Caco-2 (cell line): Measurements from ENCODE around the gene HDAC4. TPM values are rescaled to one million over a fixed set of nuclear protein-coding genes. Genes with fewer than 3 reads are reported as not detected.

ENCODE experiments used
- BruUV-seq: library from RNA; stranded (reverse); fragments of 400-500 nt; replicated peaks from 2 replicates; lab custom pipeline; 2021; lab: Mats Ljungman, UMichigan
- CTCF ChIA-PET: fragments of 300-600 bp; sonication (Branson Sonifier 250); formaldehyde crosslinking; loops from one replicate; lab custom pipeline; 2022; ENCODE audit warnings: antibody characterized with exemption; lab: Charles Lee
- POLR2A ChIA-PET: fragments of 300-600 bp; sonication (Branson Sonifier 250); formaldehyde crosslinking; loops from one replicate; lab custom pipeline; 2022; ENCODE audit warnings: antibody characterized with exemption; lab: Charles Lee
- DNase-seq, 2 experiments: peaks; one replicate each; pipeline versions ENCODE4 v3.0.0 to v3.0.0-alpha.2; 2020 to 2022
- H3K27me3 ChIP-seq: replicated peaks from 2 replicates; pipeline ENCODE4 v1.6.0; 2011; ENCODE audit warnings: low read length; ENCODE audit not compliant: control insufficient read depth, insufficient read depth
- H3K36me3 ChIP-seq: 2 replicates; pipeline ENCODE4 v1.5.1; 2011; ENCODE audit warnings: low read length; ENCODE audit not compliant: control insufficient read depth, insufficient read depth
- H3K4me1 ChIP-seq: fragments of 250-450 bp; sonication (Bioruptor Pico); 2 replicates; pipeline ENCODE4 v1.5.1; 2020; ENCODE audit warnings: mild to moderate bottlenecking
- H3K4me3 ChIP-seq: 2 replicates; pipeline ENCODE4 v1.5.1; 2011; ENCODE audit warnings: low read depth, mild to moderate bottlenecking, control low read depth, low read length
- H3K9me3 ChIP-seq: fragments of 250-450 bp; sonication (Bioruptor Pico); 2 replicates; pipeline ENCODE4 v1.5.1; 2020; ENCODE audit warnings: mild to moderate bottlenecking, moderate library complexity
- H3K27ac Mint-ChIP-seq: one replicate; pipeline ENCODE4 v1.8.0; 2022; ENCODE audit warnings: mixed read lengths; ENCODE audit not compliant: unreplicated experiment
- H3K27me3 Mint-ChIP-seq: one replicate; pipeline ENCODE4 v1.8.0; 2022; ENCODE audit warnings: mixed read lengths; ENCODE audit not compliant: insufficient read depth, unreplicated experiment
- H3K36me3 Mint-ChIP-seq: one replicate; pipeline ENCODE4 v1.8.0; 2022; ENCODE audit warnings: mild to moderate bottlenecking, mixed read lengths; ENCODE audit not compliant: insufficient read depth, unreplicated experiment
- H3K4me1 Mint-ChIP-seq: one replicate; pipeline ENCODE4 v1.8.0; 2022; ENCODE audit warnings: low read depth, mixed read lengths; ENCODE audit not compliant: unreplicated experiment
- H3K4me3 Mint-ChIP-seq: one replicate; pipeline ENCODE4 v1.8.0; 2022; ENCODE audit warnings: mild to moderate bottlenecking, moderate library complexity, mixed read lengths; ENCODE audit not compliant: unreplicated experiment
- H3K9me3 Mint-ChIP-seq: one replicate; pipeline ENCODE4 v1.8.0; 2022; ENCODE audit warnings: mixed read lengths; ENCODE audit not compliant: unreplicated experiment
- CTCF ChIP-seq, 2 experiments: fragments of 200-600 bp in 1 of 2; IDR thresholded peaks; 1 replicate in 1 of 2; 2 replicates in 1 of 2; pipeline versions ENCODE4 v1.5.1 to v1.8.0; 2011 to 2022; ENCODE audit warnings: antibody characterized with exemption in 1 of 2, control low read depth in 1 of 2, inconsistent platforms in 1 of 2, low read depth in 1 of 2, low read length in 1 of 2, mild to moderate bottlenecking in 1 of 2, moderate library complexity in 1 of 2; ENCODE audit not compliant: insufficient read depth in 1 of 2, severe bottlenecking in 1 of 2, unreplicated experiment in 1 of 2
- intact Hi-C: fragments of 100-400 bp; cut with micrococcal nuclease; formaldehyde crosslinking; loops from one replicate; pipeline ENCODE4 v1.10.0; 2022; ENCODE audit not compliant: unreplicated experiment
- total RNA-seq: library from RNA; stranded (reverse); gene quantifications from 2 replicates; pipeline ENCODE4 v1.2.3, GENCODE V29; 2022

HDAC4 gene
- total RNA-seq, 1 experiment from 2014 or later: 15.5 TPM

GRCh38 chr2:239273280-239274234 is 127.3 kb downstream of the HDAC4 start:
- ChIA-PET POLR2A (interaction anchor here (0.5 kb wide), 1 partner anchor 18 kb away, joined by 4 read pairs; no protein-coding TSS in a partner anchor), CTCF (no interaction called here)
- intact Hi-C loops: loop anchor here (10.0 kb wide), 1 partner anchor 121 kb away; no protein-coding TSS in a partner anchor
- no peak for DNase-seq
- Histone ChIP-seq H3K9me3 (no peaks in the 10 kb centered on the region), H3K4me3 (no peak overlapping the region), H3K36me3 (no peaks in the 10 kb centered on the region), H3K27me3 (no peaks in the 10 kb centered on the region), H3K4me1 (no peaks in the 10 kb centered on the region)
- Mint-ChIP-seq H3K9me3 (no peaks in the 10 kb centered on the region), H3K27ac (no peak overlapping the region), H3K4me1 (no peaks in the 10 kb centered on the region), H3K4me3 (no peak overlapping the region), H3K36me3 (no peaks in the 10 kb centered on the region), H3K27me3 (no peaks in the 10 kb centered on the region)
- no peak for TF ChIP-seq CTCF (IDR thresholded peaks at IDR 0.05; ENCODE audit: insufficient read depth in 1 of 2, low read depth in 1 of 2, low read length in 1 of 2, severe bottlenecking in 1 of 2, unreplicated experiment in 1 of 2)
- no TSS peak for BruUV-seq

DNA sequence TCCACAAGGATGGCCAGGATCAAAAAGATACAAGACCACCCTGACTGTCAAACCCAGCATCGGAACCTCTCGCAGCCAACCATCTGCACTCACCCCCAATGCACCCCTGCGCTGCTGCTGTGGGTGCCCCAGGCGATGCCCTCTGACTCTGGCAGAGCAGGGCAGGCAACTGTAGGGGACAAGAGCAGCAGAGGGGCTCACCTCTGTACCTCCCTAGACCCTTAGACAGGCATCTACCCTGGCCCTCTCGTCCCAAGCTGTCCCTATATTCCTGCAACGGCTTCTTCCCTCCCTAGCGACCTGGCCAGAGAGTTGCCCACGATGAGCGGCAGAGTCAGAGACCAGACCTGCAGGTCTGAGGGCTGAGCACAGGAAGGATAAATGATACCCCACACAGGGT is 128.2 kb downstream of the HDAC4 start:
- Mint-ChIP-seq H3K4me3 (no peak overlapping the region), H3K27ac (no peak overlapping the region), H3K4me1 (no peaks in the 10 kb centered on the region), H3K36me3 (no peaks in the 10 kb centered on the region), H3K27me3 (no peaks in the 10 kb centered on the region), H3K9me3 (no peaks in the 10 kb centered on the region)
- ChIA-PET CTCF (no interaction called here), POLR2A (interaction anchor here (0.5 kb wide), 1 partner anchor 19 kb away, joined by 4 read pairs; no protein-coding TSS in a partner anchor)
- Histone ChIP-seq H3K27me3 (no peaks in the 10 kb centered on the region), H3K9me3 (no peaks in the 10 kb centered on the region), H3K4me3 (no peak overlapping the region), H3K4me1 (no peaks in the 10 kb centered on the region), H3K36me3 (no peaks in the 10 kb centered on the region)
- intact Hi-C loops: loop anchor here (10.0 kb wide), 1 partner anchor 122 kb away; no protein-coding TSS in a partner anchor
- BruUV-seq: no TSS peak
- no peak for DNase-seq
- no peak for TF ChIP-seq CTCF (IDR thresholded peaks at IDR 0.05; ENCODE audit: insufficient read depth in 1 of 2, low read depth in 1 of 2, low read length in 1 of 2, severe bottlenecking in 1 of 2, unreplicated experiment in 1 of 2)

DNA sequence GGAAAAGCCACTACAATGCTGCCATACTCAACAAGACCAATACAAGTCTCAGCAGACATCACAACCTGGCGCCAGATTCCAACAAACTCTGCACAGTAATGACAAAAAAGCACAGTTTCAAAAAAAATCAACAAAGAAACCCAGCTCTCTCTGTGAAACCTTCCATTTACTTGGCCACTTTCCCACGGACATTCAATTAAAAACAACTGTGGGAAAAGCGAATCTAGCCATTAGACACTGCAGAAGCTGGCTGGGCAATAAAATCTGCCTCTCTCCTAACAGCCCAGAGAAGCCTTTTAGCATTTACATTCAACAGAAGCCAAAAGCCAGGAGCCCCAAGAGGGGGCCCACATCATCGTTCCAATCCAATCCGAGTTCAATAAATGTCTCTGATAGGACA is 128.9 kb downstream of the HDAC4 start:
- no peaks in the 10 kb centered on the region for H3K36me3 ChIP-seq
- no peaks in the 10 kb centered on the region for H3K9me3 ChIP-seq
- intact Hi-C loops: loop anchor here (10.0 kb wide), 1 partner anchor 123 kb away; no protein-coding TSS in a partner anchor
- no peak for DNase-seq
- no peak overlapping the region for H3K4me3 ChIP-seq
- Mint-ChIP-seq H3K4me1 (no peaks in the 10 kb centered on the region), H3K27ac (no peak overlapping the region), H3K9me3 (no peaks in the 10 kb centered on the region), H3K36me3 (no peaks in the 10 kb centered on the region), H3K27me3 (no peaks in the 10 kb centered on the region), H3K4me3 (no peak overlapping the region)
- H3K27me3 ChIP-seq: no peaks in the 10 kb centered on the region
- CTCF ChIA-PET: no interaction called here
- no peaks in the 10 kb centered on the region for H3K4me1 ChIP-seq
- no TSS peak for BruUV-seq
- POLR2A ChIA-PET: no interaction called here
- no peak for TF ChIP-seq CTCF (IDR thresholded peaks at IDR 0.05; ENCODE audit: insufficient read depth in 1 of 2, low read depth in 1 of 2, low read length in 1 of 2, severe bottlenecking in 1 of 2, unreplicated experiment in 1 of 2)
